Fibroblast of upper back skin (primary cell): ENCODE measurements around the gene SIL1.
"Not testable (repeated sequence)": the region's sequence is repeated elsewhere in the genome, so short reads cannot be mapped to it uniquely, and the experiment has no call there.

Experiments used
- DNase-seq: peaks from one replicate; pipeline ENCODE4 v3.0.0-alpha.2; 2013

The SIL1 gene

GRCh38 chr5:139062910-139063663, 135.1 kb downstream of the SIL1 start:
- DNase-seq: peak; percentile 12

DNA sequence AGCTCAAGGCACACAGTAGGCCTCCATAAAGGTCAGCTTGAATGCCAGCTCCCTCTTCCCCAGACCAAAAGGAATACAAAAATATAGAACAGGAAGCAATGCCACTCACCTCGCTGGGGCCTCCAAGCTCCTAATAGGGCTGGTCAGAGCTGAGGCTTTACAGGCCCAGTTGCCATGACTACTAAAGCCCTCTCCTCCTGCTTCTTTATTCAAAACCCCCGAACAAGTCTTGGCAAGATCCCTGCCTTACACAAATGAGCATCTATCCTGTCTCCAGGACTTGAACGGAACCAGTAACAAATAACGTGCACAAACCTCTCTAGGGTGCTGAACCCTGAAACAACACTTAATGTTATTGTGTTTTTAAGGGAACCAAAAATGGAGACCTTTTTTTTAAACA, 136.3 kb downstream of the SIL1 start:
- peak; percentile 23 for DNase-seq

- DNase-seq: peak; percentile 84
Measured at GRCh38 chr5:139061274-139061673, 136.9 kb downstream of the SIL1 start.

DNA sequence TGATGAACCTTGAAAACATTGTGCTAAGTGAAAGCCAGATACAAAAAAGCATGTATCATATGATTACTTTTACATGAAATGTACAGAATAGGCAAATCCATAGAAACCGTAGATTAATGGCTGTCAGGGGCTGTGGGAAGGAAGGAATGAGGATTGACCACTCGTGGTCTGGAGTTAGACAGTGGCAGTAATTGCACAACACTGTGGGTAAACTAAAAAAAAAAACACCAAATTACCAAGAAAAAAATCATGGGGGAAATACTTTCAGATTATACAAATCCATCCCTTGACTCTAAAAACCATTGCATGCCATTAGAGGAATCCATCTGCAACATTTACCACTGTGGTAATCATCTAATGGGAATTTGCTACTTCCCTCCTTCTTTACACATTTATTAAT, 140.0 kb downstream of the SIL1 start:
- DNase-seq: peak; percentile 92

DNA sequence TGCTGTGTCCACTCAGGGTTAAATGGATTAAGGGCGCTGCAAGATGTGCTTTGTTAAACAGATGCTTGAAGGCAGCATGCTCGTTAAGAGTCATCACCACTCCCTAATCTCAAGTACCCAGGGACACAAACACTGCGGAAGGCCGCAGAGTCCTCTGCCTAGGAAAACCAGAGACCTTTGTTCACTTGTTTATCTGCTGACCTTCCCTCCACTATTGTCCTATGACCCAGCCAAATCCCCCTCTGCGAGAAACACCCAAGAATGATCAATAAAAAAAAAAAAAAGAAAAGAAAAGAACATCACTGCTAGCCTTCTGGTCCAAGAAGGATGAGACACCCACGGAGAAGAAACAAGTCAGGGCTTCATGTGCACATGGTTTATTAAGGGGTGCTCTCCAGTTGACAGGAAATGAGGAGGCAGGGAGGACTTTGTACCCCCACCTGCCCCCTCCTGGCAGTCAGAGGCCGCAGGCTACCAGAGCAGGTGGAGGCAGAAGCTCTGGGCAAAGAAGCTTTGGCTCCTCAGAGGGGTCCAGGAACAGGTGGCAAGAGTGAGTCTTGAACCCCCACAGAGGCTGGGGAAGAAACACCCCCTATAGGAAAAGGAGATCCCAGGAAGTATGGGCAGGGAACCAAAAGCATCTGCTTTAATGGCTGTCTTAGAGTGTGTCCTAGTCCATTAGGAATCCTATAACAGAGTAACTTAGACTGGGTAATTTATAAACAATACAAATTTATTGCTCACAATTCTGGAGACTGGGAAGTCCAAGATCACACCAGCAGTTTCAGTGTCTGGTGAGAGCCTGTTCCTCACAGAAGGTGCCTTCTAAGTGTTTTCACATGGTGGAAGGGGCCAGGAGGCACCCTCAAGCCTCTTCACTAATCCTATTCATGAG, 140.9 kb downstream of the SIL1 start:
- DNase-seq: not testable (repeated sequence)

DNA sequence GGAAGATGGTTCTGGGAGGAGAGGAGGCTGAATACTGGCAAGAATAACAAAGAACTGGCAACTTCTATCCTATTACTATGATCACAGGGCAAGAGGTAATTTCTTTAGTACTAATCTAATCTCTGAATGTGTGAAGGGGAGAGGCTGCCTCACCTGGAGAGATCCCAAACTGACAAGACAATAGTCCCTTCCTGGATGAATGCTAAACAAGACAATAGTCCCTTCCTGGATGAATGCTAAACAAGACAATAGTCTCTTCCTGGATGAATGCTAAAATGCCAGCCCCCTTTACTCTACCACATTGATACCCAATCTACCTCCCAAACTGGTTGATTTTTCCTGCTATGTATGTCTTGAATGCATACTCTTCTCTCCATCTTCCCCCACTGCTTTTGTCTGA, 145.2 kb downstream of the SIL1 start:
- no peak for DNase-seq

GRCh38 chr5:139051392-139051791, 146.8 kb downstream of the SIL1 start:
- DNase-seq: no peak

DNA sequence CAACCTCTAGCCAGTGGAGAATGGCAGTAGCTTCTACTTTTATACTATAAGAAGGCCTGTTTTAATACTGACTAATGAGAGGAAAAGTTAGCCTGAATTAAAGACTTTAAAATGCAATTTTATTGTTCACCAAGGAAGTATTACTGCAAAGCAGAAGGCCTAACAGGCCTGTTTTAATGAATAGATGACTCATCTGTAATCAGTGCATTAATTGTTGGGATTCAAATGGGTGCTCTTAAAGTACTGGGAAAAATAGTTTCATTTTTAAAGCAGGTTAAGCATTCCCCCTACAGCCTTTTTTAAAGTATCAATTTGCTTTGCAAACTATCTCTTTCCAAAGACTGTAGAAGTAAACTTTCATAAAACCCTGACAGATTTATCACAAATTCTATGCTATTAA, 147.7 kb downstream of the SIL1 start:
- no peak for DNase-seq

GRCh38 chr5:139049780-139050179, 148.4 kb downstream of the SIL1 start:
- peak; percentile 6 for DNase-seq

GRCh38 chr5:139046551-139046950, 151.6 kb downstream of the SIL1 start:
- DNase-seq: peak; percentile 49

DNA sequence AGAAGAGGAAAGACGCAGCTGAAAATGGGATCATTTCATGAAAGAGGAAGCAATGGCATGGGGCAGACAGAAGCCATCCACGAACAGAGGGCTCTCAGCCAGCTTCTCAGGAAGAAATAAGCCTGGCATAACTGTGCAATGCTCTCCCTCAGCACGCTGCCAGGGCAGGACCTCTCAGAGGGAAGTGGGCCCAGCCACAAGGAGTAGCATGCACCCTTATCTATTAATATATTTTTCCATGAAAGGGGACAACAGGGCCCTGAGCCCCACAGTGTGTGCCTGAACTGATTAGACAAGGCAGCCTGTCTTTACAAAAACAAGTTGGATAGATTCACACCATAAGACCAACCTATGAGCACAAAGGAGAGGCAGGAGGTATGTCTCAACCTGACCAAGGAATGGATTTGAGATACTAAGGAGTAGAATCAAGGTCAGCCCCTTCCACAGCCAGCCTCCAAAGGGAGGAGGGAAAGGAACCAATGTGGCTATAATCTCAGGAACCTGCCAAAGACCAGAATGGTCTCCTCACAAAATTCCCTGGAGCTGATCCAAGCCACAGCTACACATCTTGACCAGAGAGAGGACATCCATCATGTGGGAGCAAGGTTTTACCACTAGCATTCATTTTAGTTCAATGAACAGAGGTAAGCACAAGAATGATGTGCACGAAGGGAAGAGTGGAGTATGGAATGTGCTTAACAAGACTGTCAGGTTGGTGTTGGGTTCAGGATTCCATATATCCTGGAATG, 154.8 kb downstream of the SIL1 start:
- peak; percentile 84 for DNase-seq

GRCh38 chr5:139040081-139040480, 158.1 kb downstream of the SIL1 start:
- DNase-seq: no peak

DNA sequence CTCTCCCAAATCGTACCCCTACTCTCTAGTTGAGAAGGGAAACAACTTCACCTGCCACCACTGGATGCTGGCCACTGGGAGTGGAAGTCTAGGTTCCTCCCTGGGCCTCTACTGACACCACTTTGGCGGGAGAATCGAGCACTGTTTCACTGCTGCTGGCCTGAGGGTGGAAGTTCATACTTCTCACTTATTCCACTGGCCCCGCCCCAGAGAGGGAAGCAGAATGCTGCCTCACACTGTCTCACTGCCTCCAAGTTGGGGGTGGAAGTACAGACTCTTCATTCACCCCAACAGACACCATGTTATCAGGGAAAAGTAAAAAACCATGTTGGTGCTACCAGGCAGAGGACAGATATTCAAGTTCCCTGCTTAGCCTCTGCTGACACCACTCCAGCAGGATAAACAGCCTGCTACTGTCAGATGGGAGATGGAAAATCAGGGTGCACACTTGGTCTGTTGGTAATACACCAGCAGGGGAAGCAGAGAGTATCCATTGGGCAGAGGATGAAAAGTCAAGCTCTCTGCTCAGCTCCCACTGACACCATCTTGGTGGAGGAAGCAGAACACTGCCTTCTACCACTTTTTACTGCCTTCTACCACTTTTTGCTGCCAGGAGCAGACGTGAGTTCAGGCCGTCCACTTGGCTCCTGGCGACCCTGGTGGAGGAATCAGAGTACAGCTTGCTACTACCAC, 159.4 kb downstream of the SIL1 start:
- DNase-seq: no peak

DNA sequence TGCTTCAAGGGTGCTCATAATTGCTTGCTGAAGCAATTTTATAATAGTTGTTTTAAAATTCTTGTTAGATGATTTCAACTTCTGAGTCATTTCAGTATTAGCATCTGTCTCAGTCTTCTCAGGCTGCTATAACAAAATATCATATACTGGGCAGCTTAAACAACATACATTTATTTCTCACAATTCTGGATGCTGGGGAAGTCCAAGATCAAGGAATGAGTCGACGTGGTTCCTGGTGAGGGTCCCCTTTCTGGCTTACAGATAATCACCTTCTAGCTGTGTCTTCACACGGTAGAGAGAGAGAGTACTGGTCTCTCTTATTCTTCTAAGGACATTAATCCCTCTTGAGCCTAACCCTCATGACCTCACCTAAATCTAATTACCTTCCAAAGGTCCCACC, 160.4 kb downstream of the SIL1 start:
- no peak for DNase-seq

- not testable (repeated sequence) for DNase-seq
Measured at GRCh38 chr5:139036332-139036731, 161.8 kb downstream of the SIL1 start.

GRCh38 chr5:139027150-139027549, 171.0 kb downstream of the SIL1 start:
- no peak for DNase-seq

GRCh38 chr5:139025651-139026050, 172.5 kb downstream of the SIL1 start:
- DNase-seq: no peak

DNA sequence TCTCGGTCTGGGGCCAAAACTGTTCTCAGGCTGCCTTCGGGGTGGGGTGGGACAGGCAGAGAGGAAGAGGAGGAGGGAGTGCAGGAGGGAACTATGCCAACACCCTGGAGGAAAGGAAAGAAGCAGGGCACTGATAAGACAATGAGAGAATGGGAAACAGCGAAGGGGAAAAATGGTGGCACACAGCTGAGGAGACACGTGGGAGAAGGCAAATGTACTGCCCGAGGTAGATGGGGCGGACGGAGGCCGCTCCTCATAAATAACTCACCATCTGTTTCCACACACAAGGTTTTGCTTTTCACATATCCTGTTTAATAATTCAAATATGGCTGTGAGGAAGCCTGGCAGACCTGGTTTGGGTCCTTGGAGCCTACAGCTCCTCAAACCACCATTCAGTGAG, 174.9 kb downstream of the SIL1 start:
- DNase-seq: no peak

- DNase-seq: no peak
Measured at GRCh38 chr5:139022528-139022927, 175.6 kb downstream of the SIL1 start.

DNA sequence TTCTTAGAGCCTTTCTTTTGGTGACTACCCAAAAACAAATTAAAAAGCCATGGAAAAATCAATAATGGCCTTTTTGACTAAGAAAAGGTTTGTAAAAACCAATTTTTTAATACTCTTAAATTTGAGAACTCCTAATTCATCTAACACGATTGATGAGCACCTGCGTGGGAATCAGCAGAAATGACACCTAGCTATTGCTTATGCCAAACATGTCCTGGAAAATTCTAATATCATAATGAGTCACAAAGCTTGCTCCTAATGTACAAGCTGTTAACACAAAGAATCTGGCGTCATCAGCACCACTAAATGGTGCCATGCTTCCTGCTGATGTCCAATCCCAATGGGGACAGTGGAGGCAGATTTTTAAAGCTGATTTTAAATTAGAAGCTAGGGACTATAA, 176.8 kb downstream of the SIL1 start:
- no peak for DNase-seq

DNA sequence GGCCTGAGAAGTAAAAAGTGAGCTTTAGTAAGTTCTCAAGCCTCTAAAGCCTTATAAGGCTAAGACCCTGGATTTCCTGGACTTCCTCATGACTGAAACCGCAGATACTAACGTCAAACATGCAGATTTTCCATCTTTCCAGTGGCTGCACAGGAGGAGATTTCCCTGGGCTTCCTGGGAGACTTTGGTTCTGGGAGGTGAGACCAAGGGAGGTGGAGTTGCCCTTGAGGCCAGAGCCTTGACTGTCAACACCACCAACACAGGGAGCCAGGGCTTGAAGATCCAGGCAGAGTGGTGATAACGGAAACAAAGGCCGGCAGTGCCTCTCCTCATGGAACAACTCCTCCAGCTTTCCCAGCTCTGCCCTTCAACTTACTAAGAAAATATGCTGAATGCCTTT, 178.3 kb downstream of the SIL1 start:
- peak; percentile 11 for DNase-seq

GRCh38 chr5:139019211-139019610, 179.0 kb downstream of the SIL1 start:
- DNase-seq: no peak

DNA sequence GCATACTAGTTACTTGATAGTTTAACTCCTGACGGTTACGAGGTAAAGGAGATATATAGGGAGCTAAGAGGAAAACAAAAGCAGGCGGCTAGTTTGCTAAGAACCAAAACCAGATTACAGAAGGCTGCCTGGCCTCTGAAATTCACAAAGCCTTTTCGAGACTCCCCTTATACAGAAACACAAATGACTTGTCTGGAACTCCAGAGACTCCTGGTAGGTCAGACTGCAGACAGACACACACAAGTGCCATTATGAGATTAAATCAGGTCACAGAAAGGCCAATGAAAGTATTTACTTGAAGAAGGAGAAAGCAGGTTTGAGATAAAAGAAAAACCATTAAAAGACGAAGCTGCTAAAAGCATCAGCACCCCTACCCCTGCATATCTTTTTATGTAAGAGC, 180.5 kb downstream of the SIL1 start:
- DNase-seq: no peak
